ENCODE results near the gene TENM4.
"Not testable (repeated sequence)": the region's sequence is repeated elsewhere in the genome, so short reads cannot be mapped to it uniquely, and the experiment has no call there.

TENM4 gene

DNA sequence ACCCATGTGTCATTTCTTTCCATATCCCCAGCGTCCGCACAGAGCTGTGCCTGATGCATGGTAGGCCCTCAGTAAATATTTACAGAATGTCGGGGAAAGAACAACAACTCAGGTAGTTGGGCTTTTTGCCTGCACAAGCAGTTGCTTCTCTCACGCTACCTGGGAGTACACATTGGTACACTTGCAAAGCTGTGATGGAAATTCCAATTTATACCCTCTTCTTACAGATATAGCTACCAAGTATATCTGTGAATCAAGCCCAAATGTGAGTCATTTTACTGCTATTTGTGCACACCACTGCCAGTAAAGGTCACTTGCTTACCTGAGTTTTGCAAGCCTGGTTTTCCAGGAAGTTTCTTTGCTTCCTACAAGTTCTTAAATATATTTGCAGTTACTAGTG lies 533.2 kb downstream of the TENM4 start:
- DNase-seq (ENCODE audit: low read depth in 2 of 2): no peak

DNA sequence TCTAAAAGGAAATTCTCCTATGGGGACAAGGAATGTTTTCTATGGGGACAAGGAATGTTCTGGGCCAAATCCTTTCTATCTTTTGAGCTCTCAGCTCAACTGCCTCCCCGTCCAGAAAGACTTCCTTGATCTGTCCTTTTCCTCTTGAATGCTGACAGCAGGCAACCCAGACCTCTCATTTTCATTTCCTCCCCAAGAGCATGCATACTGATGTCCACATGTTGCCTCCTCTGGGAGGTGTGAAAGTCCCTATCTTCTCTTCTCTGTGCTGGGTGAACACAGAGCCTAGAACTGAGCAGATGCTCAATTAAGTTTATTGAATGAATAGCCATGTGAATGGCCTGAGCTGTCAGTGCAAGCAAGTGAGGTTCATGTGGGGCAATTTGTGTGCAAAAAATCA lies 534.3 kb downstream of the TENM4 start:
- no peak for DNase-seq (ENCODE audit: low read depth in 2 of 2)

DNA sequence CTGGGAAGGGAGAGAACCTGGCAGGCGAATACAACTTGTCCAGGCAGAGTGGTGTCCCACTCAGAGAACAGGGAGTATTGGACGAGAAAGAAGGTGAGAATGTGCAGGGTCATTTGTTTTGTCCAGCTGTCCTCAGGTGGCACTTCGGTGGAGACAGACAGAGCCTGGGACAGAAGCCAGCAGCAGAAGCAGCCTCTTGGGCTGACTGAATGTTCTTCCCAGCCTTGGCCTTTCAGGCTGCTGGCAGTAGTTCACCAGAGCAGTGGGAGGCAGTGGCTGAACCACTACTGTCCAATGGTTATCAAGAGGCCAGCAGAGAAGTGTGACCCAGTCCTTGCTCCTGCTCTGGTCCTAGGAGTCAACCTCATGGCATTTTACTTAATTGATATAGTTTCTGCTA lies 535.1 kb downstream of the TENM4 start:
- no peak for DNase-seq (ENCODE audit: low read depth in 2 of 2)

DNA sequence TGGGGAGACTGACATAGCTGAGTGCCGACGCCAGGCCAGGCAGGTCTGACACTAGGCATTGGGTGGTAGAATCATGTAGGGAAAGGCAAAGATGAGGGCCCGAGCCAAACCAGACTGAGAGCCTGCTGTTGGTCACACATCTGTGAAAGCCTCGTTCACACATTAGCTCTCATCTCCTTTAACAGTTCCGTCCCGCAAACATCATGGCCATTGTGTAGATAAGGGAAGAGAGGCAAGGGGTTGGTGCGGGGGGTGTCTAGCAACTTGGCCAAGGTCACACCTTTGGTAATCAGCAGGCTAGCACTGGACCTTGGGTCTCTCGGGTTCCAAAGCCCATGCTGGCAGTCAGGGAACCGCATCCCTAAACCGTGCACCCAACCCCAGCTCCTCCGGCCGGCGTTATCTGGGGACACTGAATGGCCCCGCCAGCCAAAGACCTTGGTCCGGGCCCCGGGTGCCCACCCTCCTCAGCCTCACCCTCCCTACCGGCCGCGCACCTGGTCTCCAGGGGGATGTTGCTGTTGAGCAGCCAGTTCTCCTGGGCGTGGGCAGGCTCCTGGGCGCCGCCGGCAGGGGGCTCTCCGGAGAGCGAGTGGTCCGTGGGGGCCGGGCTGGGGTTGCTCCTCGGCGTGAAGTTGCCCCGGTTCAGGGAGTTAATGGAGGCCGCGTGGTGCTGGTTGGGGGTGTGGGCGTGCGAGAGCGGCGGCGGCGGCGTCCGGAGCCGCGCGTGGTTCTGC lies 537.9 kb downstream of the TENM4 start:
- DNase-seq (ENCODE audit: low read depth in 2 of 2): no peak

DNA sequence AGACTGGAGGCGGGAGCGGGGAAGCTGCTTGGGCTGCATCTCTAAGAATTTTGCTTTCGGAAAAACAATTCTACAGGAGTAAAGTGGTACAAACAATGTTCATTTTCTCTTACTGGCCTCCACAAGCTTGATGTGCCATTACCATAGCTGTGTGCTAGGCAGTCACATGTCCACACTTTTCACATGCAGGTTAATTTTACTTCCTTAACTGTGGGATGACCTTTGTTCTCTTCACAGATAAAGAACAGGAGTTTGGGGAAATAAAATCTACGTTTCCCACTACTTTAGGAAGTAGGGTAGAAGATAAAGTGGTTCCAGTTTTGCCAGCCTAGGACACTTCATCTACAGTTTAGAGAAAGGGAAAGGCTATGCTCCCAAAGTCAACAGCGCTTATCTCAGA lies 539.0 kb downstream of the TENM4 start:
- no peak for DNase-seq (ENCODE audit: low read depth in 2 of 2)

DNA sequence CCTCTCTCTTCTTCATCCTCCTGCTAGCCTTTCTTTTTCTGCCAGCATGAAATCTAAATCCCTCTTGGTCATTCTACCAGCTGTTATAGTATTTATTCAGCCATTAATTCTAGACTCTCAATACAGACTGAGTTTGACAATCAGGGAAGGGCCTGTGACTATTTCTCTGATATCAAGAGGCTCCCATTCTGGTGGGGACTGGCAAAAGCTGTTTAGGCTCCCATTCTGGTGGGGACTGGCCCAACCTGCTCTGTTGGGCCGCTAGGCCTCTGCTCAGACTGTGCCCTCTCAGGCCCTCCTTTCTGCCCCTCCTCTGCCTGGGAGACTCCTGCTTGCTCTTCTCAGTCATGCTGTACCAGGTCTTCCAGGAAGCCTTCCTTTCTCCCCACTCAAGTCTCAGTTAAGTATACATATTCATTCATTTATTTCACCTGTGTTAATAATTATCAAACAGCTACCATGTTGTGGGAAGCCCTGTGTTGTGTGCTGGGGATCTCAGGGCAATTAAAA lies 542.5 kb downstream of the TENM4 start:
- DNase-seq (ENCODE audit: low read depth in 2 of 2): no peak

DNA sequence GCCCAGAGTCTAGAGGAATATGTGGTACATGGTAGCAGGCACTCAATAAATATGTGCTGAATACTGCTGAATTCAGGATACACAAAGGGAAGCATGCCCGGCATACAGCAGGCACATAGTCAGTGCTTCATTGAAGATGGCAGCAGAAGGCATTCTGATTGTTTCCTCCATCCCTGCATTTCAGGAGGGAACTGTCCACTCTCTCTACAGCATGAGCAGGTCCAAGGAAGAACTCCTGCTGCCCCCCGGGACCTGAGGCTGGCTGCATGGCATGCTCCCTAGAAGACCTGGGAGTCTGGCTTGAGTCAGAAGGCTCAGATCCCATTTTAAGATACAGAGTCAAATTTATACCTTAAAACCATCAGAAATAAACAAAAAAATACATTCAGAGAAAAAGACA lies 546.8 kb downstream of the TENM4 start:
- DNase-seq (ENCODE audit: low read depth in 2 of 2): no peak

DNA sequence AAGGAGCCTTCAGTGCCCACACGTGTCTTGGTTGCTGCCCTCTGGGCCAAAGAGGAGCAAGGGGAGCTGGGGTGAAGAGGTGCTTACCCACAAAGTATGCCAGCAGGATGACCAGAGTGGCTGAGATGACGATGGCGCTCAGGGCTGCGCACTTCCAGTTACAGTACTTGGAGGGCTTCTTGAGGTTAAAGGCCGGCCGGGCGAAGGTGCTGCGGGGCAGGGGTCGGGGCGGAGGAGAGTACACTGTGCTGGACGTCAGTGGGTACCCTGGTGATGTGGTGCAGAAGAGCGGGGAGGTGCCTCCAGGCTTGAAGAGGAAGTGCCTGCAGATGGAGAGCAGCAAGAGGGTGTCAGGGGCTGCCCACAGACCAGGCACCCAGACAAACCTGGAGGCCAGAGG lies 551.1 kb downstream of the TENM4 start:
- DNase-seq (ENCODE audit: low read depth in 2 of 2): no peak

DNA sequence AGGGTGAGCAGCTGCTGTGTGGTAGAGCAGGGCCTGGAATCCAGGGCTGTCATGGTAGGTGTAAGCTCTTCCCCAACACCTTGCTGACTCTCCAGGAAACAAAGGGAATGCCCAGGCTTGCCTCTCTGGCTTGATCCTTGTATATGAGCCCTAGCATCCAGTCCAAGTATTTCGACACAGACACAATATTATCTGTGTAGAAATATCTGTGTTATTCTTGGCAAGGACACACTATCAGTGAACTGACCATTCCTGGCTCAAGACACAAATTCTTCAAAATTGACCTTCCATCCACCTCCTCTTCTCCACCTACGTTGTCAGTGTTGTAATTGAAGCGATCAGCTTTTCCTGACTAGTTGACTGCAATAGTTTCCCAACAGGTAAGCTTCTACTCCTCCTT lies 554.2 kb downstream of the TENM4 start:
- DNase-seq (ENCODE audit: low read depth in 2 of 2): no peak

DNA sequence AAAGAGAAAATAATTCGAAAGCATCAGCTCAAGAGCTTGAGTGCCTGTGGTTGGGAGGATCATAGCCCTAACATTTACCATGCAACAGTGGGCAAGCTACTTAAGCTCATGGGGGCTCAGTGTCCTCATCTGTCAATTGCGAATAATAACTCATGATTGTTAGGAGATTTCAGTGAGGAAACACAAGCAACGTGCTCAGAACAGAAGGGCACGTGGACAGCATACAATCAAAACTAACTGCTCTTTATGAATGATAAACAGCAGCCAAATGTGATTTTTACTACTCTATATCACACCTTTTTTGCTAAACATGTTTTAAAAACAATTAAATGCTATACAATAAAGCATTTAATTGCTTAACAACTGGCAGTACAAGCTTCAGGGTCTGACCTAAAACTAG lies 556.1 kb downstream of the TENM4 start:
- no peak for DNase-seq (ENCODE audit: low read depth in 2 of 2)

DNA sequence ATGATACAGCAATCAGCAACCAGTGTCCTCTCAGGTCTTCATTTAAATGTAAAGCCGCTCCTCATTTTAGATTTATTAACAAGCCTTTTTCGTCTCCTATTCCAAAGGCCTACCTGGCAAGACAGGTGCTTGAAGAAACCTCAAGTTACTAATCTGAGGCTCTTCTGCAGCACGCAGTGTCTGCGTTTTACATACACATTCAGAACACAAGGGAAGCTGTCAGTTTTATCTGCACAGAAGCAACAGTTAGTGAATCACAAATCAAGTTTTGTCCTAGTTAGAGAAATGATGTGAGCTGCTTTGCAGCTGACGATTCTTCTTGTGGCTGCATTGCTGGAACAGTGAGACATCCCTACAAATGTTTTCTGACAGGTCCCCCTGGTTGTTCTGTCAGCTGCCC lies 557.3 kb downstream of the TENM4 start:
- no peak for DNase-seq (ENCODE audit: low read depth in 2 of 2)

DNA sequence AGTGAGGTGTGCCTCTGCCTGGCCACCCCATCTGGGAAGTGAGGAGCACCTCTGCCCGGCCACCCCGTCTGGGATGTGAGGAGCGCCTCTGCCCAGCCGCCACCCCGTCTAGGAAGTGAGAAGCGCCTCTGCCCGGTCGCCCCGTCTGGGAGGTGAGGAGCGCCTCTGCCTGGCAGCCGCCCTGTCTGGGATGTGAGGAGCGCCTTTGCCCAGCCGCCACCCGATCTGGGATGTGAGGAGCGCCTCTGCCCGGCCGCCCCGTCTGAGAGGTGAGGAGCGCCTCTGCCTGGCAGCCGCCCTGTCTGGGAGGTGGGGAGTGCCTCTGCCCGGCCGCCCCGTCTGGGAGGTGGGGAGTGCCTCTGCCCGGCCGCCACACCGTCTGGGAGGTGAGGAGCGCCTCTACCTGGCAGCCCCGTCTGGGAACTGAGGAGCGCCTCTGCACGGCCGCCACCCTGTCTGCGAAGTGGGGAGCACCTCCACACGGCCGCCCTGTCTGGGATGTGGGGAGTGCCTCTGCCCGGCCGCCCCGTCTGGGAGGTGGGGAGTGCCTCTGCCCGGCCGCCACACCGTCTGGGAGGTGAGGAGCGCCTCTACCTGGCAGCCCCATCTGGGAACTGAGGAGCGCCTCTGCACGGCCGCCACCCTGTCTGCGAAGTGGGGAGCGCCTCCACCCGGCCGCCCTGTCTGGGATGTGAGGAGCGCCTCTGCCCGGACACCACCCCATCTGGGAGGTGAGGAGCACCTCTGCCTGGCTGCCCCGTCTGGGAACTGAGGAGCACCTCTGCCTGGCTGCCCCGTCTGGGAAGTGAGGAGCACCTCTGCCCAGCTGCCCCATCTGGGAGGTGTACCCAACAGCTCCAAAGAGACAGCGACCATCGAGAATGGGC lies 561.5 kb downstream of the TENM4 start:
- not testable (repeated sequence) for DNase-seq (ENCODE audit: low read depth in 2 of 2)

DNA sequence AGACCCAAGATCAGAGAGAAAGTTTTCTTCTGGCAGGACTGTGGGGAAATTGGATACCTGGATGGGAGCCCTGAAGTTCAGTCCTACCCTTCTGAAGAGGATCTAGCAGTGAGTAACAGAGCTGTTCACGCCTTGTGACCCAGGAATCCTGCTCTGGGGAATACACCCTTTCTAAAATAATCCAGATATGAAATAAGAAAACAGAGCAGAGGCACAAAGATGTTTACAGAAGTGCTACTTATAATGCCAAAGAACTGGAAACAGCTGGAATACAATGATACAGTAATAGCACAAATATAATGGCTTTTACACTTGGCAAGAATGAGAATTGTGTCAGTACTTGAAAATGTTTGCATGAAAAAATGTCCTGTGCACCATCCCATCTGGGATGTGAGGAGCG lies 562.2 kb downstream of the TENM4 start:
- DNase-seq (ENCODE audit: low read depth in 2 of 2): no peak

DNA sequence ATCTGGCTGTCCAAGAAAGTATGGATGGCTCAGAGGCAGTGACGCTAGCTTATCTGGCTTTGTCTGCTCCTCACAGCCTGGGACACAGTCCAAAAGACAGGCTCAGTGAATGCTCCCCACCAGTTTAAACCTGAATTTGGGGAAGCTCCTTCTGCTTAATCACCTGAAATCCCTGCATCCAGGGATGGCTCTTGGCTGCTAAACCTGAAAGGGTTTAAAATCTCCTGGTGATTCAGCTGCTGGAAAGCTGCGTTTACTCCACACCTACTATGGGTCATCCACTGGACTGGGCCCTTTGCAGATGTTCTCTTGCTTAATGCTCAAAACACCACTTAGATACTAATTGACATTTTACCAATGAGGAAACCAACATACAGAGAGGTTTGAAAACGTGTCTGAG lies 564.2 kb downstream of the TENM4 start:
- no peak for DNase-seq (ENCODE audit: low read depth in 2 of 2)

DNA sequence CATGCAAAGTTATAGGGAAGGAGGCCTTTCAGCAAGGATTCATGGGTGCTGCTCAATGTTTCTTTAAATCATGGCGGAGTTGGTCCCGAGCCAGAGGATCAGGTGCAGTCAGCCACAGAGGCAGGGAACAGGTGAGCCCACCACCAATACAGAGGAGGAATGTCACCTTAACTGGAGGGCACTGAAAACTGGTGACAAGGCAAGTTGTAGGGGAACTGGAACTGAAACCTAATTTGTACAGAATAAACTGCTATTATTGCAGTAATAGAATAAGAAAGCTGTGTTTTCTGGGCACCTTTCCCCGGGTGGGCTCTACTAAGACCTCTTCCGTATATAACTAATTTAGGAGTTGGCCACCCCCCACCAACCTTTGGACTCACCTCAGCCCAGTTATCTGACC lies 570.2 kb downstream of the TENM4 start:
- no peak for DNase-seq (ENCODE audit: low read depth in 2 of 2)

DNA sequence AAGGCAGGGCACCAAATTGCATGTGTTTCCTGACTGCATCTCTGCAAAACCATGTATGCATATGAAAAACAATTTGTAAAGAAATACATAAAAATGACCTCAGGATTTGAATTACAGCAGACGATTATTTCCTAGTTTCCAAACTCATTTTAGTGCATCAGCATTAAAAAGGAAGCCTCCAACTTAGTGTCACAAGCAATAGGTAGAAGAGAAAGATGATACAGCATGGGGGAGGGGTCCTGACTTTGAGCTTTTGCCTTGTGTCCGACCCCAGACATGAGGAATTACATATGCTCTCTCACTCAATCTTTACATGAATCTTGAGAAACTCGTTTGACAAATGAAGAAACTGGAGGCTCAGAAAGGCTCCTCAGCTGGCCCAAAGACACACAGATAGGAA lies 571.5 kb downstream of the TENM4 start:
- no peak for DNase-seq (ENCODE audit: low read depth in 2 of 2)

DNA sequence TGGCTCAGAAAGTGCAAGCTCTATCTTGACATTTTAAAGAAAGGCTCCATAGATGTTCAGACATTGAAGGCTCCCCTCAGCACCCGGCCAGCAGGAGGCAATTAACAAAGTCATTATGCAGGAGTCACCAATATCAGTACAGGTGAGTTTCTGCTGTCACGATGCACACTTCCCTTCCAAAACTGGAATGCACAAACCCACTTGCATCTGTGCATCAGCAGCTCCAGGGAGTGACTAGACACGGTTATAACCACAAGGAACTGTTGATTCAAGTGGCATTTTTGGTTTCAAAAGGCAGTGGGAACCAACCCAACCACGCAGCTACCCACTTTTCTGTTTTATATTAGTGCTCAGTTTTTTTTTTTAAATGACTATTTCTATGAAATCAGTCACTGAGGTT lies 572.3 kb downstream of the TENM4 start:
- no peak for DNase-seq (ENCODE audit: low read depth in 2 of 2)

DNA sequence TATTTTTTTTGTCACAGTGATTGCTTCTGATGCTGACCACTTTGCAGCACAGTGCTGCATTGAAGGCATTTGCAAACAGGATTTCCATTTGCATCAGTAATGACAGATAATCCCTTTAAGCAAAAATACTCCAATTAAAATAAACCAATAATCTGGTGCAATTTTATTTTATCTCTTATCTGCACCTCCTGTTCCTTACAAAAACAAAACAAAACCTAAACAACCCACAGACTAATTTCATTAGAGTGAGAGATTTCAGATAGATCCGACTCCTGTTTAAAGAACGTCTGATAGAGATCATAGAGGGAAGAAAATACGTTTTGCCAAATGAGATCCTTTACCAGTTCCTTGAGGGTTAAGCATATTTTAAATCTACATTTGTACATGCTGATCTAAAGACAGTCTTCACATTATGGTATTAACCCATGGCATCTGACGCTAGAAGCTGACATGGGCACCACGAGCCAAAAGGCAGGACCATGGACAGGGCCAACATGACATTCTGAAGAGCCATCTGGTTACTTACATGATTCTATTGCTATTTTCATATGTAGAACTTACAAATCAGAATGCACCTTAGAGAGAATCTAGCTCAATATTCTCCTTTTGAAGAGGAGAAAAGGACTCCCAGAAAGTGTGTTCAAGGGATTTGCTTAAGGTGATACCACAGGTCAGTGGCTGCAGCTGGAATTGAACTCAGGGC lies 580.0 kb downstream of the TENM4 start:
- DNase-seq (ENCODE audit: low read depth in 2 of 2): no peak

DNA sequence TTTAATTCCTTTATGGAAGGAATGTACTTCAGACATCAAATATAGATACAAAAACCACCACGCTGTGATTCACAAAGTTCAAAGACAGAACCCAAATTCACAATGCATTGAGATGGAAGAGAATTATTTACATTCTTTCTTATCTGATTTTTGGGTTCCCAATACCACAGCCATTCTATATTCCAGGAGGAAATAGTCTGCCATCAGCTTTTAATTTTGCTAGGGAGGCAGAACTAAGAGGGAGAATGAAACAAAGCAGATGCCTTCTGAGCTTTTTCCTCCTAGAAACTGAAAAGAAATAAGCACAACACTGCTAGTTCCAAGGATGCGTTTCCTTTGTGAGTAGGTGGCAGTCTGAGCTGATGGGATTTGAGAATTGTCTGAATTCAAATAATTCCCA lies 583.1 kb downstream of the TENM4 start:
- DNase-seq (ENCODE audit: low read depth in 2 of 2): no peak

DNA sequence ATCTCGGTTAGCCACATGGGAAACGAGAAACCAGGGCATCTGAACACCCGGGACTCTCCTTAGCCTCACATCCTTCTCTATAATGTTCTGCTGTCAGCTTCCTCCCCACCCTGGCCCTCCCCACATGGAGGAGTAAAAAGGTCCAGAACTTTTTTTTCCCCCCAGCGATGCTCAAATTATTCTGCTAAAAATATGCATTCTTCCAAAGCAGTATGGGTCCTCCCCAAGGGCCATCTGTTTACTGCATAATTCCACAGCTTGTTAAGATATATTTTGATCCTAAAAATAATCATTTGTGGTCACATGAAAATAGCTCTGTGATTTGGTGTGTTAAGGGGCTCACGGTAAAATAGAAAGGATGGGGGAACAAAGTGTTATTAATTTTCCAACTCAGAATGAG lies 584.6 kb downstream of the TENM4 start:
- DNase-seq (ENCODE audit: low read depth in 2 of 2): no peak

DNA sequence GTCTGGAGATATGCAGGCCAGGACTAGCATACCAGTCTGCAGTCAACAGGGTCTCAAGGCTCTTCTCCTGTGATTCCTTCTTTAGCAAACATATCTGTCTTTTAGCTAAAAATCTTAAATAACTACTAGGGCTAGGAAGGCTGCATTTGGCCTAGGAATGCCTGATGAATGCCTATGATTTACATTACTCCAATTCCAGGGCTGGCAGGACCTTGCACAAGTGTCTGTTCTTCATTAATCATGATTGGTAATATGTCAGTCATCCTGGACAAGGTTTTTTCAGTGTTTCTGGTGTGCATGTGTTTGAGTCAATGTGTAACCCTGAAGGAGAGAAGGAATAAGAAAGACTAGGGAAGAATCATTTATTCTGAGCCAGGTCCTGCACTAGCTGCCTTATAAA lies 585.7 kb downstream of the TENM4 start:
- DNase-seq (ENCODE audit: low read depth in 2 of 2): no peak

DNA sequence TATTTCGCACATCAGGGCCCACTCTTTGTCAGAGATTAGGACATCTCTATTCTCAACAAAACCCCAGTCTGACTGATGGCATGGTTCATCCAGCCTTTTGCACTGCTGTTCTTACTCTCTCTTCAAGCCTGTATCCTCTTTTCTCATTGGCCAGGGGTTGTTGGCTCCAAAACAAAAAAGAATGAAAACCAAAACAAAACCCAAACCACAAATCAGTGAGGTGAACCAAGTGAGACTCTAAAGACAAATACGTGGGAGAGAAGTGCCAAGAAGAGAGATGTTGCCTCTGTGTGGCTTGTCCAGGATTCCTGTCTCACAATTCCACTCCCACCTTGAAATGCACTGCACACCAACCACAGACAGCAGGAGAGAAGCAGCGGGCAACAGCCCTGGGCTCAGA lies 587.3 kb downstream of the TENM4 start:
- DNase-seq (ENCODE audit: low read depth in 2 of 2): no peak

Data from activated CD8-positive, alpha-beta memory T cell treated with anti-CD3 and anti-CD28 coated beads for 4 hours (primary cell).